GM11168 (cell line): ENCODE measurements around the gene THAP11.
"Not testable (repeated sequence)": the region's sequence is repeated elsewhere in the genome, so short reads cannot be mapped to it uniquely, and the experiment has no call there.

ENCODE experiments used
- in situ Hi-C: fragments of 300-500 bp; cut with MboI; formaldehyde crosslinking; loops from one replicate; pipeline ENCODE4 v1.12.0; 2022; ENCODE audit warnings: low sequenced_read_pairs; ENCODE audit not compliant: unreplicated experiment

Gene THAP11

DNA sequence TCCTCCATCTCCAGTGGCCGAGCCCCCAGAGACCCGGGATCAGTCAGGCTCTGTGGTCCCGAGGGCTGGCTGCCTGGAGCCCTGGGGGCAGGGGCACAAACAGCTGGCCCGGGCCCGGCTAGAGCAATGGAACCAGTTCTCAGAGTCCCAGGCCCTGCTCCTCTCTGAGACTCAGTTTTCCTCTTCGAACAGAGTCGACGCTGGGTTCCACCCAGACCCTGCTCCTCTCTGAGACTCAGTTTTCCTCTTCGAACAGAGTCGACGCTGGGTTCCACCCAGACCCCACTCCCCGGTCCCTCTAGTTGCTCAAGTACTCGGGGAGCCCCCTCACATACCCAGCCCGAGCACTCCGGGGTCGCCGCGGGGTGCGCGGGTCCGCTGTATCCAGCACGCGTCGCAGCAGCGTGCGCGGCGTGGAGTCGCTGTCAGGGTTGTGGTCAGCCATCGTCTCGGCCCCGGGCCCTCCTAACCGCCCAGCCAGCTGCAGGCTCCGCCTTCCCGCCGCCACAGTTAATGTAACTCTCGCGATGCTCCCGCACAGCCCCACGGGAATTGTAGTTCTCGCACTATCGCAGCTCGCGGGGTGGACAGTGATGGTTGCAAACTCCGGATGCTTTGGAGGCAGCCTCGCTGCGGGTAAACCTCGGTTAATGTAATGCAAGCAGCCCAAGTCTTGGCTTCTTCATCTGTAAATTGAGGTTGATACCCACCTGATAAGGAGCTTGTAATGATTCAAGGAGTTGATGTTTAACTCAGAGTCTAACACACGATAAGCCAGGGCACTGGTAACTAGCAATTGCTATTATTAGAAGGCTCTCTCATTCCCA lies 8.5 kb upstream of the THAP11 start:
- in situ Hi-C loops = no loop called here

DNA sequence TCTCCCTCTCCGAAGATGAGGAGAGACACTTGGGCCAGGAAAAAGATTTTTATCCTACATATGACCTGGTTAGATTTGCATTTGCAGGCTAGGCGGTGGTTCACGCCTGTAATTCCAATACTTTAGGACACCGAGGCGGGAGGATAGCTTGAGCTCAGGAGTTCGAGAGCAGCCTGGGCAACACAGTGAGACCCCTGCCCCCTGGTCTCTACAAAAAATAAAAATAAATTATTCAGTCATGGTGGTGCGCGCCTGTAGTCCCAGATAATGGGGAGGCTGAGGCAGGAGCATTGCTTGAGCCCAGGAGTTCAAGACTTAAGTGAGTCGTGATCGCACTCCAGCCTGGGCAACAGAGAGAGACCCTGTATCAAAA lies 7.9 kb upstream of the THAP11 start:
- in situ Hi-C loops = no loop called here

DNA sequence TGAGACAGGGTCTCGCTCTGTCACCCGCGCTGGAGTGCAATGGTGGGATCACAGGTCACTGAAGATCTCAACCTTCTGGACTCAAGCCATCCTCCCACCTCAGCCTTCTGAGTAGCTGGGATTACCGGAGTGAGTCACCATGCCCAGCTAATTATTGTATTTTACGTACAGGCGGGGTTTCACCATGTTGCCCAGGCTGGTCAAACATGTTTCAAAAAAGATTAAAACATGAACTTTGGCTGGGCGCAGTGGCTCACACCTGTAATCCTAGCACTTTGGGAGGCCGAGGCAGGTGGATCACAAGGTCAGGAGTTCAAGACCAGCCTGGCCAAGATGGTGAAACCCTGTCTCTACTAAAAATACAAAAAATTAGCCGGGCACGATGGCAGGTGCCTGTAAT lies 4.9 kb upstream of the THAP11 start:
- in situ Hi-C loops = not testable (repeated sequence)

DNA sequence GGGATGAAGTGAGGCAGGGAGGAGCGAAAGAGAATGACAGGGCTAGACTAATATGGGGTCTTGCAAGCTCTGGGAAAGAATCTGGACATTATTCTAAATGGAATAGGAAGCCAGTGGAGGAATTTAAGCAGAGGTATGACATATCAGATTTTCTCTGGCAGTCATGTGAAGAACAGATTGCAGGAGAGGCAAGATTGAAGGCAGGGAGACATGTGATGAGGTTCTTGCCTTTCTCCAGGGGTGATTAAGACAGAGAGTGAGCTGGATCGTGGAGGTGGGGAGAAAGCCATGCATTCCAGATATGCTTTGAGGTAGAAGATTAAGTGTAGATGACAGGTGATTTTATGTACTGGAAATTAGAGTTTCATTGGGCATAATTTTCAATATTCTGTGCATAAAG lies 4.3 kb upstream of the THAP11 start:
- in situ Hi-C loops = no loop called here

DNA sequence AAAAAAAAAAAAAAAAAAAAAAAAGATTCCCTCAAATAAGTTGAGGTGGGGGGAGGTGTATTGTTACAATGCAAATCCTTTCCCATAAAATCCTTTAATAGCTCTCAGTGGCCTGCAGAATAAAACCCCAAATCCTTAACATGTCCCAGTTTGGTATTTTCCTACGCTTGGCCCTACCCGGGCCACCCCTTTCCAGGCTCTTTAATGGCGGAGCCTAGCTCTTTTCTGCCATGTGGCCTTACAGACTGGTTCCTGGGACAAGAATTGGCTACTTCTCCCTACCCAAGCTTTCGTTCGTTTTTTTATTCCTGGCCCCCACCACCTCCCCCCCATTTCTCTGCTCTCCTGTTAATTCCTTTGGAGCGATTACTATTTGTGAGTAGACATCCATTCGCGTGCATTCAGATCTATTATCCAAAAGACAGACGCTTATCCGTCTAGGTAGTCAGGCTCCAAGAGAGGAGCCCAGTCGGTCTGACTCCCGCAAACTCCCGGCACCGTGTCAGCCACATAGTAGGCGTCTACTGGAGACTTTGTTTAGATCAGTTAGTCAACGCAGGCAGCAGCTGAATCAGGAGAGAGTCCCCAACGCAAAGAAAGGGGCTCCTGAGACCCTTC lies 813 bp upstream of the THAP11 start:
- in situ Hi-C loops = no loop called here

DNA sequence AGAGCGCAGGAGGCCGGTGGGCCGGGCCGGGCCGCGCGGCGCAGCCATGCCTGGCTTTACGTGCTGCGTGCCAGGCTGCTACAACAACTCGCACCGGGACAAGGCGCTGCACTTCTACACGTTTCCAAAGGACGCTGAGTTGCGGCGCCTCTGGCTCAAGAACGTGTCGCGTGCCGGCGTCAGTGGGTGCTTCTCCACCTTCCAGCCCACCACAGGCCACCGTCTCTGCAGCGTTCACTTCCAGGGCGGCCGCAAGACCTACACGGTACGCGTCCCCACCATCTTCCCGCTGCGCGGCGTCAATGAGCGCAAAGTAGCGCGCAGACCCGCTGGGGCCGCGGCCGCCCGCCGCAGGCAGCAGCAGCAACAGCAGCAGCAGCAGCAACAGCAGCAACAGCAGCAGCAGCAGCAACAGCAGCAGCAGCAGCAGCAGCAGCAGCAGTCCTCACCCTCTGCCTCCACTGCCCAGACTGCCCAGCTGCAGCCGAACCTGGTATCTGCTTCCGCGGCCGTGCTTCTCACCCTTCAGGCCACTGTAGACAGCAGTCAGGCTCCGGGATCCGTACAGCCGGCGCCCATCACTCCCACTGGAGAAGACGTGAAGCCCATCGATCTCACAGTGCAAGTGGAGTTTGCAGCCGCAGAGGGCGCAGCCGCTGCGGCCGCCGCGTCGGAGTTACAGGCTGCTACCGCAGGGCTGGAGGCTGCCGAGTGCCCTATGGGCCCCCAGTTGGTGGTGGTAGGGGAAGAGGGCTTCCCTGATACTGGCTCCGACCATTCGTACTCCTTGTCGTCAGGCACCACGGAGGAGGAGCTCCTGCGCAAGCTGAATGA lies 606 bp downstream of the THAP11 start:
- in situ Hi-C loops = no loop called here

DNA sequence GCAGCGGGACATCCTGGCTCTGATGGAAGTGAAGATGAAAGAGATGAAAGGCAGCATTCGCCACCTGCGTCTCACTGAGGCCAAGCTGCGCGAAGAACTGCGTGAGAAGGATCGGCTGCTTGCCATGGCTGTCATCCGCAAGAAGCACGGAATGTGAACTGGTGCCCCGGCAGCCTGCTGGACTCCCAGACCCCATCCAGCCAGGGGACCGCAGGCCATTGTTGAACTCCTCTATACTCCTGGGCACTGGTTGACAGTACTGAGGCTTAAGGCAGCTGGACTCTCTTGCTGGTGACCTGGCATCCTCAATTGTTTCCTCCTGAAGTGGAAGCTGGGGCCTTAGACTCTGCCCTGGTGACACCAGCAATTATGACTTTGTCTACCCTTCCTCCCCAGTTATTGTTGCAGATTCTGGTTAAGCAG lies 1.2 kb downstream of the THAP11 start:
- in situ Hi-C loops = no loop called here

DNA sequence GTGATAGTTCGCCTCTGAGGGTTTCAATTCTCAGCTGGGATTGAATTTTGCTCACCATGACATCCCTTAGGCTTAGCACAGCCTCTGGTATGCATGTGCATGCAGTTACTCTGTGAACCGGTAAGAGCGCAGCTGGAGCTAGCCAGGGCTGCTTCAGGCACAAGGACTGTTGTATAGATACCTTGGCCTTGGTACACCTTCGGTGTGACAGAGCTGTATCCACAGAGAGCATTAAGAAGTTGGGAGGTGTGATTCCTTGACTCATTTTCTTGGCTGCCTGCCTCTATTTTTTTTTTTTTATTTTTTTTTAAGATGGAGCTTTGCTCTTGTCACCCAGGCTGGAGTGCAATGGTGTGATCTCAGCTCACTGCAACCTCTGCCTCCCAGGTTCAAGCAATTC lies 2.4 kb downstream of the THAP11 start:
- in situ Hi-C loops = no loop called here

DNA sequence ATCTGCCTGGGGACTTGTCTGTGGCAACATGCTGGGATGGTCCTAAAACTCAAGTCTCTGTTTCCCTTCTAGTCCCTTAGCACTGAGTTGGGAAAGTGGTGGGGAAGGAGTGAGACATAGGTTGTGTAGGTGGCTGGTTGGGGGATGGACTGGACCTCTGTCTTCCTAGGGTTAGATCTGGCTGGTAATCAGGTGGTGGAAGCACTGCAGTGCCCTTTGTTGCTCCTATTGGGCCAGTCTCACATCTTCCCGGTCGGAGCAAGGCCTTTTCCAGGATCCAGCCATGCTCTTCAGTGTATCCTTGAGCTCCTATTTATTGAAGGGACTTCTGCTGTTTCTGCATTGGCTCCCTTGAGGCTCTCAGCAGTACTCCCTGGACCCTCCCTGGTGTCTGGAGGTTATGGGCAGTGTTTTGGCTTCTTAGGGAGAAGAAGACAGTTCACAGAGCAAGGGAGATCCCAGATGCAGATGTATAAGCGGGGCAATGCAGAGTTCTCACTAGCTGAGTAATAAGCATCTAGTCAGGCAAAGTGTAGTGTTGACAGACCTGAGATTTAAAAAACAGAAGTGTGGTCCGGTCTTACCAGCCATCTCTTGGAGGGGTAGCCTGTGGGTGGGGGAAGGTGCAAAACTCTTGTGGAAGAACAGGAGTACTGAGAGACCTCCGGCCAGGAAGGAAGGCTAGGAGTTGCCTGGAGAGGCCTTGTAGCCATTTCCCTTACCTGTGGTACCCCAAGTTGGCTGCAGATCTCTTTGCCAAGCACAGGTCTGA lies 3.4 kb downstream of the THAP11 start:
- in situ Hi-C loops = no loop called here

DNA sequence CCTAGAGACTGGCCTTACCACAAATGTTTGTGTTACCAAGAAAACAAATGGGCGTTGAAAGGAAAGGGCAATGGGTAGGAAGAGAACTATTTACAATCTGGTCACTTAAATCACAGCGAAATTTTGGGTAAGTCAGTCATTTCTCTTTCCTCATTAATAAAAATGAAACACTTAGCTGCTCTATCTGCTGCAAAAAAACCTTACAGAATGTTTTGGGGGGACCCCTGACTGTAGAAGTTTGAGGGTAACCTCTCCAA lies 3.9 kb downstream of the THAP11 start:
- in situ Hi-C loops = no loop called here

DNA sequence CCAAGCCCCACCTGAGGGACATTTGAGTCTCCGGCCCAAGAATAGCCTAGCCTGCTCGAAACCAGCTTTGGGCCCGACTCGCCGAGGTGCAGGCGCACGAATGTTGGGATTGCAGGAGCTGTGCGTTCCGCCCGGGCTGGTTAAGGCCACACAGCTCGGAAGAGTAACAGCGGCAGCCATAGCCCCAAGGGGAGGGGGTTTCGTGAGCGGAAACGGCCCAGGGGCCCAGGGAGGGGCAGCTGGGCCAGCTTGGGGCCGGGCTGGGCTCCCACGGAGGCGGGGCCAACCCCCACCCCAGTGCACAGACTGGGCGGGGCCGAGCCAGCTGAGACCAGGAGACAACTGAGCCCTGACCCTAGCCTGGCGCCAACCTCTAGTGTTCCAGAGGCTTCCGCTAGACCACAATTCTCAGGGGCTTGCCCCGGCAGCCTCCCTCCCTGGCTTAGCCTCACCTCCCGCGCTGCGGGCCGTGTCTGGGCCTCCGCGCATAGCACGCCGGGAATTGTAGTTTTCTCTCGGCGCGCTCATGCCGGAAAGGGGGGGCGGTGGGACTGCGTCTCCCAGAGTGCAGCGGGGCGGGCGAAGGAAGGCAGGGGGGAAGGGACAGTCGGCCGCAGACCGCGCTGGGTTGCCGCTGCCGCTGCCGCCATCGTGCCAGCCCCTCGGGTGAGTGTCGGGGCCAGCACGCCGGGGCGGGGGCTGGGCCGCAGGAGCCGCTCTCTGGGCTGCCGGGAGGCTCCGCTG lies 4.4 kb downstream of the THAP11 start, which contains the start of gene NUTF2:
Gene NUTF2, plus strand, starts transcription at position 614 of the 744 bp plus-strand sequence. CDS start 18,198 bp downstream, outside the sequence.
- in situ Hi-C loops = no loop called here

DNA sequence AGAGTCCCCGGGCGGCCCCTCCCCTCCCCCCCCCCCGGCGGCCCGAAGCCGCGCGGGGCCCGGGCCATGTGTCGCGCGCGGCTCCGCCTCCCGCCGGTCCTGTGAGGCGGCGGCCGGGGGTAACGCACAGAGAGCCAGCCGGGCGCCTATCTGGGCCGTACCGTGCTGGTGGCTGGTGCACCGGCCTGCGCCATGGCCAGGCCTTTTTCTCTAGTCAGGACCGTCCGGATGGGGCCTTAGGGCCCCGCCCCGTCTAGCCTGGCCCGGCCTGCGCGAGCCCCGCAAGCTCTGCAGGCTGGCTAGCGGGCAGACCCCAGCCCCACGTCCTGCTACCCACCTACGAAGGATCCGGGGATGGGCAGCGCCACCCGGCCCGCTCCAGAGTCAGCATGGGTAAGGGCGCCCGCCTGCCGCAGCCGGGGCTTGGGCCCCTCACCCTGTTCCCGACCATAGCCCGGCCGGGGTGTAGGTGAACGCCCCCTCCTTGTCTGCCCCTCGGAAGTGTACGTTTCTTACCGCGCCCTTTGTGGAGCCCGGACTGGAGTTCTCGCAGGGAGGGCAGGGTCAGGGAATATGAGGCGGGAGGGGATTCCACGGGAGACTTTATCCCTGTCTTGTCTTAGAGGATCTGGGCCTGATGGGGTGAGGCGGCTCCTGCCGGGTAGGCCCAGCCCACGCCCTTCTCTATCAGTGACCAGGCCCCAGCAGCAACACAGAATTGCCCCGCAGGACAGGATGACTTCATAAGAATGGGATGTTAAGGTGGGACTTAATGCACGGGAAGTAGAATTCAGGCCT lies 5.1 kb downstream of the THAP11 start, which contains the start of gene CENPT:
Gene CENPT, minus strand, starts transcription at position 630 of the 798 bp plus-strand sequence. CDS start 13,834 bp downstream, outside the sequence.
- in situ Hi-C loops = no loop called here

DNA sequence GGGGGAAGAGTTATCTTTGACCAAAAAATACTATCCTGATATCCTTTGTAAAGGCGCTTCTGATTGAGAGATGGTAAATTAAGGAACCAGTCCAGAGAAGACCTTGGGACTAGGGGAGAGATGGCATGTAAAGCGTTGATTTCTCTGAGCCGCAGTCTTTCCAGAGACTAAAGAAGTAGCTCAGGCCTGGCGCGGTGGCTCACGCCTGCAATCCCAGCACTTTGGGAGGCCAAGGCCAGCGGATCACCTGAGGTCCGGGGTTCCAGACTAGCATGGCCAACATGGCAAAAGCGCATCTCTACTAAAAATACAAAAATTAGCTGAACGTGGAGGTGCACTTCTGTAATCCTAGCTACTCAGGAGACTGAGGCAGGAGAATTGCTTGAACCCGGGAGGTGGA lies 6.0 kb downstream of the THAP11 start:
- in situ Hi-C loops = no loop called here

DNA sequence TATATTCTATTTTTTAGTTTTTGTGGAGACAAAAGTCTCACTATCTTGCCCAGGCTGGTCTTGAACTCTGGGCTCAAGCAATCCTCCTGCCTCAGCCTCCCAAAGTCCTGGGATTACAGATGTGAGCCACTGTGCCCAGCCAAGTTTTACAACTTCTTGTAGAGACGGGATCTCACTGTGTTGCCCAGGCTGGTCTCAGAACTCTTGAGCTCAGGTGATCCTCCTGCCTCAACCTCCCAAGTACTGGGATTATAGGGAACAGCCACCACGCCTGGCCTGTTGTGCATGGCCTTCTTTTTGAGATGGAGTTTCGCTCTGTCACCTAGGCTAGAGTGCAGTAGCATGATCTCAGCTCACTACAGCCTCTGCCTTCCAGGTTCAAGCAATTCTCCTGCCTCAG lies 11.6 kb downstream of the THAP11 start:
- in situ Hi-C loops = no loop called here

DNA sequence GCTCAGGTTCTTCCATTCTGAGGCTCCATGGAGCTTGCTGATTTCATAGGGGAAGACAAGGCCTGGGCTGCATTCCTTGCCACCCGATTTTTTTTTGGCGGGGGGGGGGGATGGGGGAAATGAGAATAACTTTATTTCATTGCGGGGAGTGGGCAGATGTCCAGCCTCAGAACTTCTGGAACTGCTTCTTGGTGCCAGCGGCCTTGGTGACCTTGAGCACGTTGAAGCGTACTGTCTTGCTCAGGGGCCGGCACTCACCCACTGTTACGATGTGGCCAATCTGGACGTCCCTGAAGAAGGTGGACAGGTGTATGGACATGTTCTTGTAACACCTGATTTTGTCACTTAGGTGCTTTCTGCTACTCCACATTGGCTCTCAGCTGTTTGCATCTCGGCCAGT lies 13.7 kb downstream of the THAP11 start:
- in situ Hi-C loops = no loop called here

DNA sequence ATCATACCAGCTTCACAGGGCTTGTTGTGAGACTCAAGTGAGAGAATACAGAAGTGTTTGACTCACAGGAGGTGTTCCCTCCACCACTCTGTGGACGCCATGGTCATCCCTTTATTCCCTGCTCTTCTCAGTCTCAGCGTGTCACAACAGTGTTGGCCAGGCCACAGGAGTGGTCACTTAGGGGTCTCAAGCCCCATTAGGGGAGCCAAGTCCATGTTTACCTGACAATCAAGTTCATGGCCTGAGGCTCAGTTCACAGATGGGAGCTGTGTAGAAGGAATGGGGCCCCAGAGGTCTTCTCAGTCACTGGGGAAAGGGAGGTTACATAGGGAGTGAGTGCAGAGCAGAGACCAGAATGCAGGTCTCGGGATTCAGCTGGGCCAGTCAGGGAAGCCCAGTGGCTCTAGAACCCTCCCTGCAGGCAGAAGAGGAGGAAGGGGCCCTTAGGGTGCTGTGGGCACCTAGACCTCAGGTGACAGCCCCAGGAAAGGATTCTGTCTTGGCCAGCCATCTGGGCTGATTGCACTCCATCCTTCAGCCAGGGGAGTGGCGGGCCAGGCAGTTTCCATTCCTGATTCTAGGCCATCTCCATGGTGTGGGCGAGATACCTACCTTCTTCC lies 14.9 kb downstream of the THAP11 start:
- in situ Hi-C loops = no loop called here

DNA sequence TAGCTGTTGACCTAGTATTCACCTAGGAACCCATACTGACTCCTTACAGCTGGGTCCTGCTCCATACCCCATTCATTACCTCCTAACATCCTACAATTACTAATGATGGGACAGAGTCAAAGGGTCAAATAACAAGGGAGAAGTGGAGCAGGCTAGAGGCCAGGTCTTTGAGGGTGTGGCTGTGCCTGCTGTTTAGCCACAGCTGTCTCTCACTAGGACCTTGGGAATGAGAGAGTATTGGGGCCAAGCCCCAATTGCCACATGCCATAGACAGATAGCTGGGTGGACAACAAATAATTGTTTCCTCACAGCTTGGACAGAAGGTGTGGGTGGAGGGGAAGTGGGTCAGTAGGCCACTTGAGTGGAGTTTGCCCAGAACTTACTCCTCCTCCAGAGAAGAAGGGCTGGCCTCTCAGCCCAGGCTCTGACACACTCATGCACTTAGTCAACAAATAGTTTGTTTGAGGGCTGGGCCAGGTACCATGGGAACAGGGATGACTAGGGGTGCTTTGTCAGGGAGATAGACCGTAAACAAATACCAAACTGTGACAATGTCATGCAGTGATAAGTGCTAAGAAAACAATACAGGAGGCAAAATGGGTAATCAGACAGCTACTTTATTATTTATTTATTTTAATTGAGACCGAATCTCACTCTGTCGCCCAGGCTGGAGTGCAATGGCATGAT lies 15.6 kb downstream of the THAP11 start:
- in situ Hi-C loops = no loop called here

DNA sequence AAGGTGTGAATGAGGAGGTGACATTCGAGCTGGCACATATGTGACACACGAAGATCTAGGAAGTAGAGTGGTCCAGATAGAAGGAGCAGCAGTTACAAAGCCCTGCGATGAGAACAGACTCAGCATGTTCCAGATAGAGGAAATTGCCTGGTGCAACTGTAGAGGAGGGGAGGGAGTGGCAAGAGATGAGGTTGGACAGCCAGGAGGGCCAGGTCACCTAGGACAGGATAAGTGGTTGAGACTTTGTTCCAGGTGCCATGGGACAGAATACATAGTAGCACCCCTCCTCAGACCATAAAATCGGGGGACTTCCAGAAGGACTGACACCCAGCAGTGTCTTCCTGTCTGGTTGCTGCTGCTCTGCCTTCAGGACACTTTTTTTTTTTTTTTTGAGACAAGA lies 16.4 kb downstream of the THAP11 start:
- in situ Hi-C loops = no loop called here
